ENCODE measurements around the gene PRKAR1B.

GRCh38 chr7:666454-667292 is 60.4 kb downstream of the PRKAR1B start:
- no peak for TF ChIP-seq POLR2A (IDR thresholded peaks at IDR 0.05)
- TF ChIP-seq CTCF (IDR thresholded peaks at IDR 0.05): no peak
